Stimulated activated CD4-positive, alpha-beta T cell treated with anti-CD3 and anti-CD28 coated beads, Interleukin-1b, Interleukin-23, amount 100 ng/mL, for 4 hours (primary cell): ENCODE measurements around the gene GPR162.
"Not testable (repeated sequence)": the region's sequence is repeated elsewhere in the genome, so short reads cannot be mapped to it uniquely, and the experiment has no call there.

Source experiments
- DNase-seq, 2 donors: peaks; one replicate each; pipeline ENCODE4 v3.0.0-alpha.2; 2020; ENCODE audit warnings: low read depth in 2 of 2

Gene GPR162

GRCh38 chr12:6873094-6874014 is 51.7 kb downstream of the GPR162 start, which contains the start of gene SPSB2:
Gene SPSB2 (minus strand): TSS chr12:6873303. CDS start chr12:6872901, 402 bp downstream.
- peak; percentile 98 to 100 for DNase-seq

- not testable (repeated sequence) for DNase-seq
Observed at GRCh38 chr12:6874015-6874368, 52.4 kb downstream of the GPR162 start.
